Cardiac fibroblast (primary cell): ENCODE data around the gene BTBD16.

Experiments
- DNase-seq, 2 donors: peaks; one replicate each; pipeline versions ENCODE4 v3.0.0 to v3.0.0-alpha.2; 2010; ENCODE audit warnings: low read depth in 2 of 2
- H3K4me3 ChIP-seq, 2 donors: replicated peaks in 1 of 2; 1 replicate in 1 of 2; 2 replicates in 1 of 2; pipeline ENCODE4 v1.5.1; 2011; ENCODE audit warnings: low read depth in 2 of 2, low read length in 2 of 2, mild to moderate bottlenecking in 2 of 2, moderate library complexity in 1 of 2
- CTCF ChIP-seq: IDR thresholded peaks from one replicate; pipeline ENCODE4 v1.5.1; 2011; ENCODE audit warnings: low read depth, mild to moderate bottlenecking, low read length, inconsistent platforms

Gene BTBD16

GRCh38 chr10:122297583-122297982 lies 26.5 kb downstream of the BTBD16 start:
- no peak for DNase-seq
- TF ChIP-seq CTCF = no peak
- no peak overlapping the region for H3K4me3 ChIP-seq

GRCh38 chr10:122298206-122298597 lies 27.1 kb downstream of the BTBD16 start:
- H3K4me3 ChIP-seq = no peak overlapping the region
- no peak for DNase-seq
- TF ChIP-seq CTCF = no peak

- TF ChIP-seq CTCF = peak; percentile 88
- DNase-seq = peak; percentile 83 to 86
- H3K4me3 ChIP-seq = no peak overlapping the region
These were observed 27.7 kb downstream of the BTBD16 start for GRCh38 chr10:122298598-122299301.

GRCh38 chr10:122299423-122300075 lies 28.5 kb downstream of the BTBD16 start:
- H3K4me3 ChIP-seq = no peak overlapping the region
- no peak for TF ChIP-seq CTCF
- no peak for DNase-seq

- DNase-seq = peak; percentile 57 to 90
- no peak overlapping the region for H3K4me3 ChIP-seq
- no peak for TF ChIP-seq CTCF
These were observed 30.1 kb downstream of the BTBD16 start for GRCh38 chr10:122301055-122301810.

- TF ChIP-seq CTCF = no peak
- DNase-seq = no peak
- no peak overlapping the region for H3K4me3 ChIP-seq
These were observed 30.7 kb downstream of the BTBD16 start for GRCh38 chr10:122301811-122302115.
